Astrocyte (in vitro differentiated cells and primary cell): Measurements from ENCODE around the gene ZEB2. TPM values are rescaled to one million over a fixed set of nuclear protein-coding genes. Genes with fewer than 3 reads are reported as not detected.
A peak's percentile ranks its signal among the peaks of the same experiment; 100 is the strongest.

Source experiments
- DNase-seq: peaks from one replicate; pipeline ENCODE4 v3.0.0-alpha.2; 2010; ENCODE audit warnings: low read depth
- FAIRE-seq: peaks from 2 replicates; lab custom pipeline; 2011; peaks lifted over from hg19 to GRCh38; lab: Jason Lieb, UNC
- H2AFZ ChIP-seq: 2 replicates; pipeline ENCODE4 v1.6.0; 2012; ENCODE audit warnings: low read depth, low read length, inconsistent platforms
- H3K27ac ChIP-seq: 2 replicates; pipeline ENCODE4 v1.5.1; 2011; ENCODE audit warnings: low read depth, low read length, inconsistent platforms
- H3K27me3 ChIP-seq: 2 replicates; pipeline ENCODE4 v1.6.0; 2011; ENCODE audit warnings: low read length, inconsistent platforms; ENCODE audit not compliant: insufficient read depth
- H3K36me3 ChIP-seq: 2 replicates; pipeline ENCODE4 v1.5.1; 2011; ENCODE audit warnings: low read length, inconsistent platforms; ENCODE audit not compliant: insufficient read depth
- H3K4me1 ChIP-seq: 2 replicates; pipeline ENCODE4 v1.5.1; 2011; ENCODE audit warnings: low read length, inconsistent platforms; ENCODE audit not compliant: insufficient read depth
- H3K4me2 ChIP-seq: 2 replicates; pipeline ENCODE4 v1.6.0; 2012; ENCODE audit warnings: low read length, inconsistent platforms
- H3K4me3 ChIP-seq: 2 replicates; pipeline ENCODE4 v1.5.1; 2011; ENCODE audit warnings: low read depth, mild to moderate bottlenecking, low read length, inconsistent platforms; ENCODE audit not compliant: insufficient read depth
- H3K79me2 ChIP-seq: 2 replicates; pipeline ENCODE4 v1.6.0; 2012; ENCODE audit warnings: mild to moderate bottlenecking, low read length, inconsistent platforms; ENCODE audit not compliant: insufficient read depth
- H3K9ac ChIP-seq: 2 replicates; pipeline ENCODE4 v1.6.0; 2012; ENCODE audit warnings: mild to moderate bottlenecking, low read length, inconsistent platforms
- H3K9me3 ChIP-seq: 2 replicates; pipeline ENCODE4 v1.5.1; 2012; ENCODE audit warnings: low read depth, mild to moderate bottlenecking, low read length, inconsistent platforms; ENCODE audit not compliant: insufficient read depth
- H4K20me1 ChIP-seq: 2 replicates; pipeline ENCODE4 v1.6.0; 2012; ENCODE audit warnings: low read length, inconsistent platforms; ENCODE audit not compliant: insufficient read depth
- H3K27ac Mint-ChIP-seq: one replicate; pipeline ENCODE4 v1.8.0; 2021; ENCODE audit warnings: mild to moderate bottlenecking, mixed read lengths; ENCODE audit not compliant: unreplicated experiment
- H3K27me3 Mint-ChIP-seq: one replicate; pipeline ENCODE4 v1.8.0; 2021; ENCODE audit warnings: low read depth, mixed read lengths; ENCODE audit not compliant: unreplicated experiment
- H3K36me3 Mint-ChIP-seq: one replicate; pipeline ENCODE4 v1.8.0; 2021; ENCODE audit warnings: low read depth, mixed read lengths; ENCODE audit not compliant: unreplicated experiment
- H3K4me1 Mint-ChIP-seq: one replicate; pipeline ENCODE4 v1.8.0; 2021; ENCODE audit warnings: low read depth, mixed read lengths; ENCODE audit not compliant: unreplicated experiment
- H3K4me3 Mint-ChIP-seq: one replicate; pipeline ENCODE4 v1.8.0; 2021; ENCODE audit warnings: mild to moderate bottlenecking, moderate library complexity, mixed read lengths; ENCODE audit not compliant: unreplicated experiment
- H3K9me3 Mint-ChIP-seq: one replicate; pipeline ENCODE4 v1.8.0; 2021; ENCODE audit warnings: mild to moderate bottlenecking, mixed read lengths; ENCODE audit not compliant: unreplicated experiment
- CTCF ChIP-seq: IDR thresholded peaks from 2 replicates; pipeline ENCODE4 v1.5.1; 2011; ENCODE audit warnings: low read depth, mild to moderate bottlenecking, inconsistent platforms, low read length, moderate library complexity; ENCODE audit not compliant: insufficient read depth
- EZH2 ChIP-seq: IDR thresholded peaks from 2 replicates; pipeline ENCODE4 v1.6.1; 2012; ENCODE audit warnings: mild to moderate bottlenecking, low read length, inconsistent platforms; ENCODE audit not compliant: insufficient read depth
- total RNA-seq: library from RNA; stranded (reverse); gene quantifications from 2 replicates; pipeline ENCODE4 v1.2.1, GENCODE V29; 2021

ZEB2 gene
- total RNA-seq, 1 donor from 2014 or later, result 84.9 TPM

DNA sequence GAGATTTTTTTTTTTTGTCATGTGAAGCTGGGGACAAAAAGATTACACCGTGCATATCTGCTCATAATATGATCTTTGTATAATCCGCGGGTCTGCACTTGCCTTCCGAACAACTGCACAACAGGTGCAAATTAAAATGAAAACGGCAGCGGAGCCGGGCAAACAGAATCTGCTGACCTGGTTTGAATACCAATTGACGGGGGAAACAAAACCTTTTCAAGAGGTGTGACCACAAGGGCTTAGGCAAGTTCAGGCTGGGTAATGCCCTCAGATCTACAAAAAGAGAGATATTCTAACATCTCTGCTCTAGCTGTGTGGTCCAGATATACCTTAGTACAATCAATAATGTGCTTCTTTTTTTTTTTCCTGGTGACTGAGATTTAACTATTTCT lies 88.5 kb downstream of the ZEB2 start:
- no peak overlapping the region for H3K27ac ChIP-seq

GRCh38 chr2:144430722-144431391 lies 89.1 kb downstream of the ZEB2 start:
- no peak overlapping the region for H3K27ac Mint-ChIP-seq
- H3K9me3 Mint-ChIP-seq, result peaks cover 2% of the 10 kb centered on the region
- Histone ChIP-seq H2AFZ (no peak overlapping the region), H3K9me3 (no peaks in the 10 kb centered on the region), H3K4me3 (no peak overlapping the region), H4K20me1 (peaks cover 3% of the 10 kb centered on the region), H3K4me2 (peak overlapping the region; percentile 42), H3K79me2 (peaks cover 25% of the 10 kb centered on the region), H3K27me3 (no peaks in the 10 kb centered on the region), H3K36me3 (peaks cover 3% of the 10 kb centered on the region), H3K4me1 (peaks cover 18% of the 10 kb centered on the region), H3K27ac (peak overlapping the region; percentile 8), H3K9ac (peak overlapping the region; percentile 47)
- H3K4me1 Mint-ChIP-seq, result peaks cover 28% of the 10 kb centered on the region
- H3K4me3 Mint-ChIP-seq, result no peak overlapping the region
- DNase-seq (peak; percentile 74), FAIRE-seq (no peak)
- no peak for TF ChIP-seq EZH2
- no peak for TF ChIP-seq CTCF
- H3K27me3 Mint-ChIP-seq, result no peaks in the 10 kb centered on the region
- peaks cover 13% of the 10 kb centered on the region for H3K36me3 Mint-ChIP-seq

More for the DNA sequence above, 88.5 kb downstream of the ZEB2 start:
- H3K9ac ChIP-seq, result peak overlapping the region; percentile 47
- no peaks in the 10 kb centered on the region for H3K9me3 ChIP-seq
- Mint-ChIP-seq H3K27me3 (no peaks in the 10 kb centered on the region), H3K4me3 (no peak overlapping the region), H3K4me1 (peaks cover 23% of the 10 kb centered on the region), H3K36me3 (peaks cover 13% of the 10 kb centered on the region), H3K9me3 (peaks cover 2% of the 10 kb centered on the region), H3K27ac (no peak overlapping the region)
- FAIRE-seq (no peak), DNase-seq (no peak)
- H4K20me1 ChIP-seq, result peaks cover 3% of the 10 kb centered on the region
- peaks cover 27% of the 10 kb centered on the region for H3K79me2 ChIP-seq
- no peak for TF ChIP-seq EZH2
- TF ChIP-seq CTCF, result no peak
- H3K27me3 ChIP-seq, result no peaks in the 10 kb centered on the region
- H3K36me3 ChIP-seq, result peaks cover 3% of the 10 kb centered on the region
- H3K4me1 ChIP-seq, result peaks cover 18% of the 10 kb centered on the region
- no peak overlapping the region for H2AFZ ChIP-seq
- peak overlapping the region; percentile 42 for H3K4me2 ChIP-seq
- no peak overlapping the region for H3K4me3 ChIP-seq

DNA sequence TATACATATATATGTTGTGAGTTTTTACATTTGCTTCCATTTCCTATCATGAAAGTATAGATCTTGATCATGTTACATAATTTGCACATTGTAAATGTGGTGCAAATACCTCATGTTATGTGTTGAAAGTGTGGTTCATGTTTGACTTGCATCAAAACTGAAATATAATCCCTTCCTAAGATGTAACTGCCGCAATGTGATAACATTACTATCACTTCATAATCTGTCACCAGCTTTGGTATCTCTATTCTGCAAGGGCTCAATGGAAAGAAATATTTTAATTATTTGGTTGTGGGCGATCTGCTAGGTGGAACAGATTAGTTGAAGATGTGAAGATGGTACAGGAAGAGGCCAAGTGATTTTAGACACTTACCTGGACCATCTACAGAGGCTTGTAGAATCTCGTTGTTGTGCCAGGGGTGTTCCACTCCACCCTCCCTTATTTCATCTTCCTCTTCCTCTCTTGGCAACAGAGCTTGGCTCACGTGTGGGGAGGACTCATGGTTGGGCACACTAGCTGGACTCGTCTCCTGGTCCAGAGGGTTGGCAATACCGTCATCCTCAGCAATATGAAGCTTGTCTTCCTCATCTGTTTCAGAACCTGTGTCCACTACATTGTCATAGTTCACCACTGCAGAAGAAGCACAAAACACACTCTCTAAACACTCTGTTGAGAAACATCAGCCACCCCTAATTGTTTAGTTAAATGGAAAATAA lies 90.4 kb downstream of the ZEB2 start:
- Mint-ChIP-seq H3K27ac (no peak overlapping the region), H3K4me3 (no peak overlapping the region), H3K9me3 (no peaks in the 10 kb centered on the region), H3K4me1 (peaks cover 41% of the 10 kb centered on the region), H3K36me3 (peaks cover 3% of the 10 kb centered on the region), H3K27me3 (no peaks in the 10 kb centered on the region)
- FAIRE-seq, result no peak
- Histone ChIP-seq H3K36me3 (peaks cover 3% of the 10 kb centered on the region), H2AFZ (no peak overlapping the region), H3K4me3 (no peak overlapping the region), H3K79me2 (peaks cover 21% of the 10 kb centered on the region), H3K9ac (no peak overlapping the region), H3K4me1 (peaks cover 18% of the 10 kb centered on the region), H3K9me3 (no peaks in the 10 kb centered on the region), H3K27me3 (no peaks in the 10 kb centered on the region), H3K27ac (no peak overlapping the region), H3K4me2 (no peak overlapping the region), H4K20me1 (peaks cover 3% of the 10 kb centered on the region)
- TF ChIP-seq EZH2 (no peak), CTCF (no peak)
- no peak for DNase-seq
